Femur (tissue), 1 donor: ENCODE data around the gene ACAD10.
"Not testable (repeated sequence)": the region's sequence is repeated elsewhere in the genome, so short reads cannot be mapped to it uniquely, and the experiment has no call there.

Experiments
- DNase-seq: peaks from one replicate; pipeline ENCODE4 v3.0.0-alpha.2; 2017

Gene ACAD10

DNA sequence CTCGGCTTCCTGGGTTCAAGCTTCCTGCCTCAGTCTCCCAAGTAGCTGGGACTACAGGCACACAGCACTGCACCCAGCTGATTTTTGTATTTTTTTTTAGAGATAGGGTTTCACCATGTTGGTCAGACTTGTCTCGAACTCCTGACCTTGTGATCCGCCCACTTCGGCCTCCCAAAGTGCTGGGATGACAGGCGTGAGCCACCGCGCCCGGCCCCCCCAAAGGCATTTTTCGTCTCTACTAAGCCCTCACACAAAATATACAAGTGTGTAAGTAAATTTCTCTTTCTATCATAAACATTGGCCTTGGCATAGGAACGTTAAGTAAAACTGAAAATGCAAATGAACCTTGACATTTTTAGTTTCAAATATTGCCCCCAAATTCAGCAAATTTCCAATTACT is 2.1 kb downstream of the ACAD10 start:
- no peak for DNase-seq

DNA sequence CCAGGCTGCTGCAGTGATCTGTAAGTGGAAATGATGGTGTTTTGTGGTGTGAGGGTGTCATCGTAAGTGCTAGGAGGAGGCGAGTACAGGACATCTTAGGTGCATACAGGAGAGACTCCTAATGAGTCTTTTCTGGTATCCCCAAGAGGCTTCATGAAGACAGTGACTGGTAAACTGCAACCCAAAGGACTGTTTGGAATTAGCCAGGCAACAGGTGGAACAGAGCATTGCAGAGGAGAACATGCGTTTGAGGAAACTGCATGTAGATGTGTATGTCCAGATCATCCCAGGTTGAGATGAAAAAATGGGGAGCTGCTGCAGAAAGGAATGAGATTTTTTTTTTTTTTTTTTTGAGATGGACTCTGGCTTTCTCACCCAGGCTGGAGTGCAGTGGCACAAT is 5.4 kb downstream of the ACAD10 start:
- DNase-seq = no peak

DNA sequence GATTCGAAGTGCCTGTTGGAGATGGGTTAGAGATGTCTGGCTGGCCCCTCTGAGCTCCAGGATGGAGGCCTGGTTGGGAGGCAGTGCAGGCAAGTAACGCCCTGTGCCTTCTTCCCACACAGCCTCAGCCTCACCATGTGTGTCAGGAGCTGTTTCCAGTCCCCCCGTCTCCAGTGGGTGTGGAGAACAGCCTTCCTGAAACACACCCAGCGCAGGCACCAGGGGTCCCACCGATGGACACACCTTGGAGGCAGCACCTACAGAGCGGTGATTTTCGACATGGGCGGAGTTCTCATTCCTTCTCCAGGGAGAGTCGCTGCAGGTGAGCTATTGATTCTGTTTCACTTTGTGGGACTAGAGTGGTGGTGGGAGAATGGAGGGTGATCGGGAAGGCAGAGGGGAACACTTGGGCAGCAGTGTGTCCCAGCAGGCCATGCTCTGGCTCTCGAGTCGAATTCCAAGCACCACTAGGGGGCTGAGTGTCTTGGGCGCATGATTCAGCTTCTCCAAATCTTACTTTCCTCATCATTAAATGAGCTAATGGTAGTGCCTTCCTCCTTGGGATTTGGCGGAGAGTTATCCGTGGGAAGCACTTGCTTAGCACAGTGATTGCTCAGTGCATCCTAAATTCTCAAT is 6.8 kb downstream of the ACAD10 start:
- no peak for DNase-seq

DNA sequence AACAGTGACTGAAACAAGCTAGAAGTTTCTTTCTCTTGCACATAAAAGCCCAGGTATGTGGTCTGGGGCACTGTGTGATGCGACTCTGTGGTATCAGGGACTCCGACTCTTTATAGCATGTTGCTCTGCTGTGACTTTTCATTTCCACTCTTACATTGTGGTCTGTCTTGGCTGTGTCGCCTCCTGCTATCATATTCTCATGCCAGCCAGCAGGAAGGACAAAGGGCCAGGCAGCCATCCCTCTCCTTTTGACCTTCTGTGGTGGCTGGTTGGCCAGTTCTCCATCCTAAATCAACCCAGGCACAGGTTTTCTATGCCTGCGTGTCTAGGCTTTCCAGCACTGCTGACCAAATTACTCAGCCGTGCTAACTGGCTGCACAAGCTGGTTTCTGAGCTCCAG is 8.0 kb downstream of the ACAD10 start:
- DNase-seq = no peak

DNA sequence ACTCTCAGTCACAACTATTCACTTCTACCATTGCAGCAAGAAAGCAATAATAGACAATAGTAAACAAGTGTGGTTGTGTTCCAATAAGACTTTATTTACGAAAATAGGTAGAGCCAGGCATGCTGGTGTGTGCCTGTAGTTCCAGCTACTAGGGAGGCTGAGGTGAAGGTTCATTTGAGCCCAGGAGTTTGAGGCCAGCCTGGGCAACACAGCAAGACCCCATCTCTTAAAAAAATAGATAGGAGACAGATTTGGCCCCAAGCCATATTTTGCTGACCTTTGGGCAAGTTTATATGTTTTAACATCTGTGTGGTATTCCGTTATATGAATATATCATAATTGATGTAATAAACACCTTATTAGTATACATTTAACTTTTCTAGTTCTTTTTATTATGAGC is 14.1 kb downstream of the ACAD10 start:
- DNase-seq = no peak

DNA sequence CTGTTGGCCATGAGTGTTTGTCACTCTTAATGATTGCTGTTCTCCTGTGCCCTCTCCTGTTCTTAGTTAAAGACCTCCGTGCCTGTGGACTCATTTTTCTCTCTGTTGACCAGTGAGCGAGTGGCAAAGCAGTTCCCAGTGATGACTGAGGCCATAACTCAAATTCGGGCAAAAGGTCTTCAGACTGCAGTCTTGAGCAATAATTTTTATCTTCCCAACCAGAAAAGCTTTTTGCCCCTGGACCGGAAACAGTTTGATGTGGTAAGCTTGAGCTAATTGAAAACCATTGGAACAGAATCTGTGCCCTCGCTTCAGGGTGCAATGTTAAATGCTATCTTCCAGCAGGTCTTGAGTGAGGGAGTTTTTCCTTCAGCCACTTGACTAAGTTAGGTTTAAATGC is 19.8 kb downstream of the ACAD10 start:
- DNase-seq = no peak

DNA sequence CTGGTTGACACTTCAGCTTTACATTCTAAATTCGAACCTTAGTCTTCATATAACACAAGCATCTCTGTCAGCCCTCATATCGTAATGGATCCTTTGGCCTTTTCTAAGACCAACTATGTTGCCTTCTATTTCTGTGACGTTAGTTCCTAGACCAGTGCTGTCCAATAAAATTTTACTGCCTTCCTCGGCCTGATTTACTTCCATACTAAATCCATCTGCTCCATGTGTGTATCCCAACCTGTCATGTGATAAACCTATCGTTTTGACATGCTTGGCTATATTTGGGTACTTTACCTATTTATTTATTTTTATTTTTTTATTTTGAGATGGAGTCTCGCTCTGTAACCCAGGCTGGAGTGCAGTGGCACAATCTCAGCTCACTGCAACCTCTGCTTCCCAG is 20.3 kb downstream of the ACAD10 start:
- no peak for DNase-seq

DNA sequence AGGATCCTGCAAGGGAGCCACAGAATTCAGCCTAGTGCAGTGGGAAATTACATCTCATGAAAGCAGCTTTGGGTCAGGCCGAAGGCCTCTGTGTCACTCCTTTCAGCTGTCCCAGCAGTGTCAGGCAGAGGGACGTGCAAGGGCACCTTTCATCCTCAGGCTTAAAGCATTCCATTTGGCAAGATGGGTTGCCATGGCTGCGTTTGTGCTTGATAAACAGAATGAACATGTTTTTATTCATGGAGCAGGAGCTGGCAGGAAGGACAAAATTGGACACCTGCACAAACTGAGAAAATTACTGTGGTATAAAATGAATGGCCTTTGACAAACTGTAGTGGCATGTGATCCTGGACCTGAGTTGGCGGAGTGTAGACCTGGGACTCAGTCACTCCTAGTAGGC is 29.4 kb downstream of the ACAD10 start:
- peak; percentile 37 for DNase-seq

DNA sequence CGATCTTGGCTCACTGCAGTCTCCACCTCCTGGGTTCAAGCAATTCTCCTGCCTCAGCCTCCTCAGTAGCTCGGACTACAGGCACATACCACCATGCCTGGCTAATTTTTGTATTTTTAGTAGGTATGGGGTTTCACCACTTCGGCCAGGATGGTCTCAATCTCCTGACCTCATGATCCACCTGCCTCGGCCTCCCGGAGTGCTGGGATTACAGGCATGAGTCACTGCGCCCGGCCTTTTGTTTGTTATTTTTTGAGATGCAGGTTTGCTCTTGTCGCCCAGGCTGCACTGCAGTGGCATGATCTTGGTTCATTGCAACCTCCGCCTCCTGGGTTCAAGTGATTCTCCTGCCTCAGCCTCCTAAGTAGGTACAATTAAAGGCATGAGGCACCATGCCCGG is 33.5 kb downstream of the ACAD10 start:
- DNase-seq = not testable (repeated sequence)

DNA sequence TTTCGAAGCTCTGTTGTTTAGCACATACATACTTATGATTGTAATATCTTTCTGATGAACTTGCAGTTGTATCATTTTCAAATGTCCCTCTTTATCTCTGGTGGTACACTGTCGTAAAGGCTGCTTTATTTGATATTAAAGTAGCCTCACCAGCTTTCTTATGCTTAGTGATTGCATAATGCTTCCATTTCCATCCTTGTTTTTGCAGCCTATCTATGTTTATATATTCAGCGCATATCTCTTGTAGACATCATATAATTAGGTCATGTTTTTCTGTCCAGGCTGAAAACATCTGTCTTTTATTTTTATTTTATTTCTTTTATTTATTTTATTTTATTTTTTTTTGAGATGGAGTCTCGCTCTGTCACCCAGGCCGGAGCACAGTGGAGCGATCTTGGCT is 34.6 kb downstream of the ACAD10 start:
- no peak for DNase-seq

DNA sequence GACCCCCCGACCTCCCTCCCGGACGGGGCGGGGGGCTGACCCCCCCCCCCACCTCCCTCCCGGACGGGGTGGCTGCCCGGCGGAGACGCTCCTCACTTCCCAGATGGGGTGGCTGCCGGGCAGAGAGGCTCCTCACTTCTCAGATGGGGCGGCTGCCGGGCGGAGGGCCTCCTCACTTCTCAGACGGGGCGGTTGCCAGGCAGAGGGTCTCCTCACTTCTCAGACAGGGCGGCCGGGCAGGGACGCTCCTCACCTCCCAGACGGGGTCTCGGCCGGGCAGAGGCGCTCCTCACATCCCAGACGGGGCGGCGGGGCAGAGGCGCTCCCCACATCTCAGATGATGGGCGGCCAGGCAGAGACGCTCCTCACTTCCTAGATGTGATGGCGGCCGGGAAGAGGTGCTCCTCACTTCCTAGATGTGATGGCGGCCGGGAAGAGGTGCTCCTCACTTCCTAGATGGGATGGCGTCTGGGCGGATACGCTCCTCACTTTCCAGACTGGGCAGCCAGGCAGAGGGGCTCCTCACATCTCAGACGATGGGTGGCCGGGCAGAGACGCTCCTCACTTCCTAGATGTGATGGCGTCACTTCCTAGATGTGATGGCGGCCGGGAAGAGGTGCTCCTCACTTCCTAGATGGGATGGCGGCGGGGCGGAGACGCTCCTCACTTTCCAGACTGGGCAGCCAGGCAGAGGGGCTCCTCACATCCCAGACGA is 38.0 kb downstream of the ACAD10 start:
- DNase-seq = not testable (repeated sequence)

DNA sequence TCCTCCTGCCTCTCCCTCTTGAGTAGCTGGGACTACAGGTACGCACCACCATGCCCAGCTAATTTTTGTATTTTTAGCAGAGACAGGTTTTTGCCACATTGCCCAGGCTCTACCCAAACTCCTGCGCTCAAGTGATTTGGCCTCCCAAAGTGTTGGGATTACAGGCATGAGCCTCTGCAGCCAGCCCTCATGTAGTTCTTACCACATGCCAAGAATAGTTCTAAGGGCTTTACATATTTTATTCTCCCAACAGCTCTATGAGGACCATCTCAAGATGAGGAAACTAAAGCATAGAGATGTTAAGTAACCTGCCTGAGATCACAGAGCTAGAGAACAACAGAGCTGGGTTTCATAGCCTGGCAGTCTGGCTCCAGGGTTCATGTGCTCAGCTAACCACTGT is 42.9 kb downstream of the ACAD10 start:
- DNase-seq = no peak

DNA sequence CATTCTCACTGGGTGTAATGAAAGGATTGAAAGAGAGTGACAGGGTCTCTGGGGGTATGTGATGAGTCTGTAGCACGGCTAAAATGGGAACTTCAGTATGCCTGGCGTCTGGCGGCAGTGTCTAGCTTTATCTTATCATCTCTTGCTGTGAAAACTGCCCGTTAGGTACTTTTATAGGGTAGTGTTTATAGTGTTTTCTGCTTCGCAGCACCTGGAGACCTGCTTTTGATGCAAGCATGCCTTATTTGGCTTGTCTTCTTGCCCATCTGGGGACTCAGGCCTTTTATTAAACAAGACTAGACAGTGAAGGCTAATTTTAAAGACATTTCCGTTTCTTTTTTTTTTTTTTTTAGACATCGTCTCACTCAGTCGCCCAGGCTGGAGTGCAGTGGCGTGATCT is 44.6 kb downstream of the ACAD10 start:
- no peak for DNase-seq

DNA sequence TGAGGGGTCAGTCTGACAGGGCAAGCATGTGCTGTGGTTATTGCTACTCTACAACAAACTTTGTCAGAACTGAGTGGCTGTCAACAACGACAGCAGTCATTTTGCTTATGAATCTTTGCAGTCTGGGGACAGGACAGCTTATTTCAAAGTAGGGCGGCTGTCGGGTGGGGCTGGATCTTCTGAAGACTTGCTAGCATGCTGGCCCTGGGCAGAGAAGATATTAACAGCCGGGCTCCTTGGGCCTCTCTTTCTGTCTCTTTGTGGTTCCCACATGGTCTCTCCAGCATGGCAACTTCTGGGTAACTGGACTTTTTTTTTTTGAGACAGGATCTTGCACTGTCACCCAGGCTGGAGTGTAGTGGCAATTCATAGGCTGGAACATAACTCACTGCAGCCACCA is 46.9 kb downstream of the ACAD10 start:
- no peak for DNase-seq

DNA sequence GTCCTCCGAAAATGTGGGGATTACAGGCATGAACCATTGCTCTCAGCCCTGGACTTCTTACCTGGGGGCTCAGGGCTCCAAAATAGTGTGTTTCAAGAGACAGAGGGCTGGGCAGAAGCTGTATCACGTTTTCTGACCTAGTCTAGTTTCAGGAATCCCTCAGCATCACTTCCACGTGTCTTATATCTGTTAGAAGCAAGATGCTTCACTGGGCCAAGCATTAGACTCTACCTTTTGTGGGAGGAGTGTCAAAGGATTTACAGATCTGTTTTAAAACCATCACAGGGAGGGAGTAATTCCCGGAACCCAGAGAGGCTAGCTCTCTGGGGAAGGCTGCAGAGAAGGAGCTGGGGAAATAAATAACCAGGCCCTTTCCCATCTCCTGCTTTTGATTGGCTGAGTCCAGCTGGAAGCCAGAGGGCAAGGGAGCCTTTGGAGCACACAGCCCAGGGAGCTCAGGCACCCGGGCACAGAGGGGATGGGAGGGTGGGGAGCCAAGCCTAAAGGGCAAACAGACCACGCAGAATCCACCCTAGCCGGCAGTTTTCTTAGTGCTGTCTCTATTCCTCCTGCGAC is 47.6 kb downstream of the ACAD10 start:
- DNase-seq = no peak

DNA sequence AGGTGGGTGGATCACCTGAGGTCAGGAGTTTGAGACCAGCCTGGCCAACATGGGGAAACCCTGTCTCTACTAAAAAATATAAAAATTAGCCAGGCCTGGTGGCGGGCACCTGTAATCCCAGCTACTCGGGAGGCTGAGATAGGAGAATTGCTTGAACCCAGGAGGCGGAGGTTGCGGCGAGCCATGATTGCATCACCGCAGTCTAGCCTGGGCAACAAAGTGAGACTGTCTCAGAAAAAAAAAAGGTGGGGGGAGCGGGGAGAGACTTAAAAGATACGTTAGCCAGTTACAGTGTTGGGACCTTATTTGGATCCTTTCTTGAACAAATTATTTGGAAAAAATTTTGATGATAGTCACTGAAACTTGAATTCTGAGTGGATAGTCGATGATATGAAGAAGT is 53.7 kb downstream of the ACAD10 start:
- DNase-seq = not testable (repeated sequence)

DNA sequence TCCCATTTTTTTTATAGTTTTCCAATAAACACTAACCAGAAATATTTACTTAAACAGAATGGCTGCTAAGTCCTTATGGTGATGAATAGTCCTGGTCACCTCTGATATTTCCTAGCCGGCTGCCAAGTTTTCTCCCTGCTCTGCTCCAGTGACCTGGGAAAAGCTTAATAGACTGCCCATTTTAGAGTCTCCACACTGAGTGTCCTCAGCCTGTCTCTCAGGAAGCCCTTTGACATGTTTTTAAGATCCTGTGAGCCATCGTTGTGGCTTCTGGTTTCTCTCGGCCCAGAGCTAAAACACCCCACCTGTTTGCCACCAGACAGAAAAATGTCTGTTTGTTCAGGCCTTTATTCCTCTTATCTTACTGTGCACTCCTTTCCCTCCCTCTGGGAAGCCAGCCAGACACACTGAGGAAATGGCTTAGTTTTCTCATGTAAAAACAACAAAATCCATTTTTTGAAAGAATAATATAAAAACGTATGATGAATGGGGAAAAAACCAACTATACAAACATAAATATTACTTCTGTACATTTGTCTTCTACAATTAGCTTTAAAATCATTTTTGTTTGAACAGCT is 55.5 kb downstream of the ACAD10 start:
- DNase-seq = no peak

DNA sequence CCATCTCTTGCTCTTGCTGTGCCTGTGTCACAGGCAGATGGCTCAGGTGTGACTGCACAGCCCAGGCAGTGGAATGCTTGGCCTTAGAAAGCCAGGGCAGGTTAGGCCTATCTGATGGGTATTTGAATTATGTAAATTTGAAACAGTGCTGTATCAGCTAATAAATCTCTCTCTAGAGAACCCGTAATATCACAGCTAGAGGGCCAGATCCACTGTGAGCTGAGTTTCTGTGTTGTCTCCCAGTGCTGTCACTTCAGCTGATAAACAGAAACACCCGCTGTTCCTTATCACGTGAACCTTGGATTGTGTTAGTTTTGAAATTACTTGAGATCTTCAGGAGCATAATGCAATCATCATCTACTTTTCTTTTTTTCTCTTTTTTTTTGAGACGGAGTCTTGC is 59.4 kb downstream of the ACAD10 start:
- no peak for DNase-seq

DNA sequence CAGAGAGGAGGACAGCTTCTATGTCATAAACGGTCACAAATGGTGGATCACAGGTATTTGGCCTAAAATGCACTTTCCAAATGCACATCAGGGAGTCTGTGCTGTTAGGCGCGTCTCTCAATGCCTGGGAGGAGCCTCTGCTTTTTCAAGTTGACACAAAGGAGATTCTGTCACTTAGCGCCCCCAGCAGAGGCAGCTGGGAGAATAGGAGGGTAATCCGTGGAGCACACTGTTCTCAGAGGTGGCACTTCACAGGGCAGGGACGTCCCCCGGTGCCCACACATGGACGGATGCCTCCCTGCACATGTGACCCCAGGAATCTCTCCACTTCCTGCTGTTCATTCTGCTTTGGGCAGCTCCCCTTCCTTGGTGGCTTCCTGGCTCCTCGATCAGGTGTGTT is 61.5 kb downstream of the ACAD10 start:
- DNase-seq = no peak

DNA sequence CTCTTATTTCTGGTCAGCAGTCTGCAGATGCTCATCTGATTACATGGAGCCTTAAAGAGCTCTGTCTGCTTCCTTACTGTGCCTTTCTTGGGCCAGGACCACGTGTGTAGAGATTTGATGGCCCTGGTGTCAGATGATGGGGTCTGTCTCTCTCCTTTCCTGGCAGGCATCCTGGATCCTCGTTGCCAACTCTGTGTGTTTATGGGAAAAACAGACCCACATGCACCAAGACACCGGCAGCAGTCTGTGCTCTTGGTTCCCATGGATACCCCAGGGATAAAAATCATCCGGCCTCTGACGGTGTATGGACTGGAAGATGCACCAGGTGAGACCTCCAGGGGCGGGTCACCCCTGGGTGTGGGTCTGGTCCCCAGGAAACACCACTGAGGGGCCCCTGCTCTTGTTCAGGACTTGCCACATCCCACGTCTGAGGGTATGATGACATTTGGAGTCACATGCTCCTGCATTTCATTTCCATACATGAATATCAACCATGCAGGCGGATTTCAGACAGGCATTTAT is 62.4 kb downstream of the ACAD10 start:
- DNase-seq = peak; percentile 78

DNA sequence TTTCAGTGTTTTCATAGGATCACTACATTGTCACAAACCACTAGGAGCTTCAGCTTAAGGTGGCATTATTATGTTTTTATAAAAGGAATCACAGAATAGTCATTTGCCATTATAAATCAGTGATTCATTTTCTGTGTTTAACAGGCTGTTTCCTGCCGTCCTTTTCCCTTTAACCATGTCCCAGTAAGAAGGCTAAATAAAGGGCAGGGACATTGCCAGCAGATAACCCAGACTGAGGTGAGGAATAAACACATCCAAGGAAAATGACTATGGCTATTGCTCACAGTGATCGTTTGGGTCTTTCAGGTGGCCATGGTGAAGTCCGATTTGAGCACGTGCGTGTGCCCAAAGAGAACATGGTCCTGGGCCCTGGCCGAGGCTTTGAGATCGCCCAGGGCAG is 63.0 kb downstream of the ACAD10 start:
- DNase-seq = no peak

DNA sequence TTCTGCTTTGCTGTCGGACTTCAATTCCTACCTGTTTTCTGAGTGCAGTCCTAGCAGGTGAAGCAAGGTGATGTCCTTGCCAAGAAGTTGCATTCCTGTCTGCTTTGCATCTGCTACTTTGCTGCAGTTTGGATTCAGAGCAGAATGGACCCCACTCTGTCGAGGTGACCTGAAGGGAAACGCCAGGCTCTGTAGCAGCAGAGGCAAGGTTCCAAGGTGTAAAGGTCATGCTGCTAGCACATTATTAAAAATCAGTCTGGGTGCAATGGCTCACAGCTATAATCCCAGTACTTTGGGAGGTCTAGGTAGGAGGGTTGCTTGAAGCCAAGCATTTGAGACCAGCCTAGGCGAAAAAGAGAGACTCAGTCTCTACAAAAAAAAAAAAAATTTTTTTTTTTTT is 63.5 kb downstream of the ACAD10 start:
- DNase-seq = no peak

DNA sequence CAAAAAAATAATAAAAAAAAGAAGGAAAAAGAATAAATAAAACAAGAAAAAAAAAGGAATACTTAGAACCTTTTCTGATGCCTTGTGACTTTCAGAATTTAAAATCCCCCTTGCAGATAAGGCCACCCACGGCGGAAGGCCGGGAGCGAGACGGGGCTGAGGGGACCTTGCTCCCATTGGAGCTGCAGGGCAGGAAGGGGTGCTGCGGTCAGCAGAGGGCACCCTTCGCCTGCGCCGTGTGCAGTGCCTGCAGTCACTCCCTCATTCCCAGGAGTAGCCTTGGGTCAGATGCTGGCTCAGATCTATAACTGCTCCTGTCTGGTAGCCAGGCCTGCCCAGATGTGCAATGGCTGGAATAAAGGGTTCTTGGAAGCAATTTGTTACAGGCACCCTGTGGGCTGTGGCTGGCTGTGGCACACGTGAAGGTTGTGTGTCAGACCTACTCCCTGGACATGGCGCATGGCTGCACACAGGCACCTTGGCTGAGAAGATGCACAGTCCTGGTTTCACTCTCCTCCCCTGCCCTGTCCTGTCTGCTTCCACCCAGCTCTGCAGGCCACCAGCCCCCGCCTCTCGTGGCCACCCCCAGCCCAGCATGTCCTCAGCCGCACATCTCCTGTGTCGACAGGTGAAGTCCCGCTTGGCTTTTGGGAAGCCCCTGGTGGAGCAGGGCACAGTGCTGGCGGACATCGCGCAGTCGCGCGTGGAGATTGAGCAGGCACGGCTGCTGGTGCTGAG is 67.5 kb downstream of the ACAD10 start:
- peak; percentile 58 for DNase-seq
